GM19043 (cell line): ENCODE measurements around the gene EXOSC10.
"Not testable (repeated sequence)": the region's sequence is repeated elsewhere in the genome, so short reads cannot be mapped to it uniquely, and the experiment has no call there.

ENCODE experiments used
- ATAC-seq: cut with Tn5 transposase; IDR thresholded peaks from one replicate; pipeline ENCODE4 v1.9.1; 2021; ENCODE audit warnings: low read depth; ENCODE audit not compliant: unreplicated experiment

EXOSC10 gene

DNA sequence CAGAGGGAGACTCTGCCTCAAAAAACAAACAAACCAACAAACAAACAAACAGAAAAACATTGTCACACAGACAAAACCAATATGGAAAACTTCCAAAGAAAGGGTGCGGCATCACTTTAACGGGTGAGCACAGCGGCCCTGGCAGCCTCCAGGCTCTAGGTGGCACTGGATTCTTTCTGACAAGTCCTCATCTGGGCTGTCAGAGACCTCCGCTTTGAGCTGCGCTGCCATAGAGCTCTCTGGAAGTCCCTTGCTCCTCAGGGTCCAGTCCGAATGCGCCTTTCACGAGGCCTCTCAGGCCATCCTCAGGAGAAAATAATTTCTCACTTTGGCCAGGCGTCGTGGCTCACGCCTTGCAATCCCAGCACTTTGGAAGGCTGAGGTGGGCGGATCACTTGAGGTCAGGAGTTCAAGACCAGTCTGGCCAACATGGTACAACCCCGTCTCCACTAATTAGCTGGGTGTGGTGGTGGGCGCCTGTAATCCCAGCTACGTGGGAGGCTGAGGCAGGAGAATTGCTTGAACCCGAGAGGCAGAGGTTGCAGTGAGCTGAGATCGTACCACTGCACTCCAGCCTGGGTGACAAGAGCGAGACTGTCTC is 35.6 kb downstream of the EXOSC10 start:
- ATAC-seq: not testable (repeated sequence)

DNA sequence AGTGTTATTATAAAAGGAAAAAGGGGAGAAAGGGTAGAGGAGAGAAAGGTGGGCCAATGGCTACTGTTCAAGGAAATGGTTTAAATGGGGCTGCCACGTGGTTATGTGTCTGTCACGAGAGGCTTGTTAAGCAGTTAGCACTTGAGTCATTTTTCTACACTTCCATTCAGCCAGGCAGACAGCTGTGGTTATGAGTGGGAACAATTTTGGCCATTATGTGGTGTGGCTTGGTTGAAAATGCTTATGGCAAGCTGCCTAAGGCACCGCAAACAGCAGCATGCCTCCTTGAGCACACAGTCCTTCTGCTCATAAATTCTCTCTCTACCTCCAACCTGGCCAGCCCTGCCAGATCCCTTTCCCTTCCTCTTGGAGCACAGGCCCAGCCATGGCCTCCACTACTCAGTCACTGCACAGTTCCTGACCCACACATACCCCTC is 36.7 kb downstream of the EXOSC10 start:
- no peak for ATAC-seq

DNA sequence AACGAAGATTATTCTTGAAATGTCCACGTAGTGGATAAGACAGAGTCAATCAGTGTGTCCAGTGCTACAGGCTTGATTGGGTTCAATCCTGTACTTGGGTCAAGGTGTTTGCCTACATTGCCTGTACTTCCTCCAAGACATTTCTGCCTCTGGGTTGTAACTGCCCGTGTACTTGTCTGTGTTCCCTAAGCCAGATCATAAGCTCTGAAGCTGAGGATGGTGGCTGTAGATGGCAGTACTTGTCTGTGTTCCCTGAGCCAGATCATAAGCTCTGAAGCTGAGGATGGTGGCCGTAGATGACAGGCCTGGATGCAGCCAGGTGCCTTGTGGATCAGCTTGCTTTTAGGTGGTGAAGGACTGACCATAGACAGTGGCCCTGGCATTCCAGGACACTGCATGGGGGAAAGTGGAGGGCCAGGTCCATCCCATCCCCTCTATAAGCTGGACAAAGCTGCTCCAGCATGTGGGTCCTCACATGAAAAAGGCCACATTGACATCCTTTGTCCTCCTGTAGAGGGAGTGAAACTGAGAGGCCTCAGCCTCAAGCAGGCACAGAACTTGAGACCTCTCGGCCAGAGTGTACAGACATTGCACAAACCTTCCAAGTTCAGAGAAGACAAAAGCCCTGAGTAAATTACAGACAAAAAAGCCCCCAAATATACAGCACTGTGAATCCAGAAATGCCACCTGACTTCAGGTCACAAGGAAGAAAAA is 37.9 kb downstream of the EXOSC10 start:
- ATAC-seq: no peak

DNA sequence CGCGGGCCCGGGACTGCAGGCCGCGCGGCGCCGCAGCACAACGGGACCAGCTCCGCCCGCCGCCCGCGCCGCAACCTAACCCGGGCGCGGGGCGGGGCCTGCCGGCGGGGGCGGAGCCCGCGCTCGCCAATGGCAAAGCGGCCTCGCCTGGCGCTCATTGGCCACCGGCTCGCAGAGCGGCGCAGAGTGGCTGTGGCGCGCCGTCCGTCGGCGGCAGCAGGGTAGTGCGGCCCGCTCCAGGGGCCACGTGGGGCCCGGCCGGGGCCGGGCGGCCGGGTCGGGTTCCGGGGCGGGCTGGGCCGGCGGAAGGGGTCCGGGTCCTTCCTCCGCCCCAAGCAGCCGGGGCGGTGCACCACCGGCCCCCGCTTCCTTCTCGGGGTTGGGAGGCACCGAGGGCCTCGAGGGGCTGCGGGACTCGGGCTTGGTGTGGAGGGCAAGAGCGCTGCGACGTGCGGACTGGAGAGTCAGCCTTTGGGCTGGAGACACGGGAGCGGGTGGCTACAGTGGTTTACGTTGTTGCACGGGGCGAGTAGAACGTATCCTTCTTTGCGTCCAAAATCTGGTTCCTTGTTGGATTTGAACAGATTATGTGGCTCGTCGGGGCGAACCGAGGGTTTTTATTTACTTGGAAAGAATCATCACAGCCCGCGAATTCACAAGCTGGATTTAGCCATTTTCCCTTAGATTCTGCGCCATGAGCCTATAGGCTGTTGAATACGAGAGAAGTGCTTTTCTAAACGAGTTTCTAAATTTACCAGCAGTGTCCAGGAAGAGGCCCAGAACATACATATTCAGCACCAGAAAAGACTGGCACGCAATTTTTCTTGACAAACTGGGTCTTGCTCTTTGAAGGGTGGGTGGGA is 39.5 kb downstream of the EXOSC10 start, which contains the start of gene SRM:
Gene SRM, minus strand, starts transcription at position 51 of the 863 bp plus-strand sequence. CDS start 75 bp downstream, outside the sequence.
- peak; percentile 85 for ATAC-seq

DNA sequence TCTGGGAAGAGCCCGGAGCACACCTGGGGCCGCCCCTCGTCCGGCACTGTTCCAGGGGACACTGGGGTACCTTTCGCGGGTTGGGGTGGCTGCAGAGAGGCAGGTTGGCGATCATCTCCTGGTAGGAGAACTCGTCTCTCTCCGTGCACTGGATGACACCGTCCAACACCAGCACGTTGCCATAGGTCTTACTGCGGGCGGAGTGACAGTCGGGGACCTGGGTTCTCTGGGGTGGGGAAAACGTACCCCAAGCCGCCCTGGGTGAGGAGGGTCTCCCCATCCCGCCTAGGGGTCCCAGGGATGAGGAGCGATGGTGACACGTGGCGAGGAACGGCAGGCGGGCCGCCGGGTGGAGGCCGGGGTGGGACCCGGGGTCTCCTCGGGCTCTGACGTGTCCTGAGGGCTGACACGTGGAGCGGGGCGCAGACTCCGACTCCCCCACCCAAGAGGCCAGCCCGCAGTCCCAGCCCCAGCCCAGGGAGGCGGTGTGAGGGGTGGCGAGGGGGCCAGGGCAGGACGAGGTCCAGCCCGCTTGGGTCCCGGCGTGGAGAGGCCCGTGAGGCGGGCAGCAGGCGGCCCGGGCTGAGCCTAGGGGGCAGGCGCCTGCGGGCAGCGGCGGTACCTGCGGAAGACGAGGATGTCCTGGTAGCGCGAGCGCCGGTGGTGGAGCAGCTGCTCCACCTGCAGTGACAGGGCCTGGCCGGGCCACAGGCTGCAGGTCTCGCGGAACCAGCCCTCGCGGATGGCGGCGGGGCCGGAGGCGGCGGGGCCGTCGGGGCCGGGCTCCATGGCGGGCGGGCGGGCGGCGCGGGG is 40.3 kb downstream of the EXOSC10 start:
- peak; percentile 18 for ATAC-seq

DNA sequence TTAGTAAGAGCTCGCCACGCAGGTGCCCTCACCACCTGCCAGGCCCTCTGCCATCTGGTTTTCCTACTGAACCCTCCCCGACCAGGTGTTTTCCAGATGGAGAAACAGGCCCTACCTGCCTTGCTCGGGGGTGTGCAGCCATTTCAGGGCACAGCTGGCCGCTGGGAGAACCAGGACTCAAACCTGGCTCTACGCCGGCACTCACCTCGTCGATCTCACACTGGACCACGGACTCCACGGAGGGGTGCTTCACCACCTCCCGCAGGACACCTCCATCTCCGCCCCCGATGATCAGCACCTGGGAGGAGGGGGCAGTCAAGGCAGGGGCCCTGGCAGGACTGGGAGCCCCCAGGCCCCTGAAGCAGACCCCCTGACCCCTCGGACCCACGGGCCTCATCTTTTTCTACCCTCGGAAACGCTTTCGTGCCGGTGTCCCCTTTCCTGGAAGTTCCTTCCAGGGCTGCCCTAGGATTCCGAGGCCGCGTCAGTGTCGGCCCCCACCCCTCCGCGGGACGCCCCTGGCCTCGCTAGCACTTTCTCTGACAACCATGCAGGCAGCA is 41.0 kb downstream of the EXOSC10 start:
- no peak for ATAC-seq

DNA sequence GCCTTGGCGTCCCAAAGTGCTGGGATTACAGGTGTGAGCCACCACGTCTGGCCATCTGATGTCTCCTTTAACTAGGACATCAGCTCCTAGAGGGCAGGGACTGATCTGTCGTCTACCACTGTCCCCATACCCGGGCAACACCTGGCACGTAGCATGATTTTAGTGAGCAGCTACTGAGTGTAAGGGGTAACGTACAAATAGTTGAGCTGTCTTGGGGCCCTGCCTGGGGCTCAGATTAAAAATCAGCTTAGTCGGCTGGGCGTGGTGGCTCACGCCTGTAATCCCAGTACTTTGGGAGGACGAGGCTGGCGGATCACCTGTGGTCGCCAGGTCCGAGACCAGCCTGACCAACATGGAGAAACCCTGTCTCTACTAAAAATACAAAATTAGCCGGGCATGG is 41.6 kb downstream of the EXOSC10 start:
- no peak for ATAC-seq

DNA sequence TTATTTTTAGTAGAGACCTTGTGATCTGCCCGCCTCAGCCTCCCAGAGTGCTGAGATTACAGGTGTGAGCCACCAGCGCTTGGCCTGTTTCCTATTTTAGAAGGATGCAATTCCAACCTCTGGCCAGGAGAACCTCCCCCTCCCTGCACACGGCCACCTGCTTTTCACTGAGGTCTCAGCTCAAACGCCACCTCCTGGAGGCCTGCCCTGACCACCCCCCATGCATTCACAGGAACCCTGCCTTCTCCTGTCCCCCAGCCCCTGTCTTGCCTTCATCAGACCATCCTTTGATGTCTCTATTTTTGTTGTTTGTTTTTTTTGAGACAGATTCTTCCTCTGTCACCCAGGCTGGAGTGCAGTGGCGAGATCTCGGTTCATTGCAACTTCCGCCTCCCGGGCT is 42.2 kb downstream of the EXOSC10 start:
- ATAC-seq: no peak

DNA sequence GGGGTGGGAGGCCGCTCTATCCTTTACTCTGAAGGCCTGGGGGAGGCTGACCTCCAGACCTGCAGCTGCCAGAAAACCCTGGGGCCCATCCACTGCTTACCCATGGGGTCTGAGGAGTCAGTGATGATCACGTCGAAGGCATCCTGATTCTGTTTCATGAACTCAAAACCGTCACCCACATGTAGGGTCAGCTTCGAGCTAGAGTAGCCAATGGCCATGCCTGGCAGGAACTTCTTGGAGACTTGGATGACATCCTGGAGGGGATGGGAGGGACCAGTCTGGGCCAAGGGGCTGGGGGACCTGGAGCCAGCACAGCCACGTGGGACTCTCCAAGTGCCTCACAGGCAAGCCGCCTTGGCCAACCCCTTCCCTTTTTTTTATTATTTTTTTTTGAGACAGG is 43.2 kb downstream of the EXOSC10 start:
- ATAC-seq: no peak

DNA sequence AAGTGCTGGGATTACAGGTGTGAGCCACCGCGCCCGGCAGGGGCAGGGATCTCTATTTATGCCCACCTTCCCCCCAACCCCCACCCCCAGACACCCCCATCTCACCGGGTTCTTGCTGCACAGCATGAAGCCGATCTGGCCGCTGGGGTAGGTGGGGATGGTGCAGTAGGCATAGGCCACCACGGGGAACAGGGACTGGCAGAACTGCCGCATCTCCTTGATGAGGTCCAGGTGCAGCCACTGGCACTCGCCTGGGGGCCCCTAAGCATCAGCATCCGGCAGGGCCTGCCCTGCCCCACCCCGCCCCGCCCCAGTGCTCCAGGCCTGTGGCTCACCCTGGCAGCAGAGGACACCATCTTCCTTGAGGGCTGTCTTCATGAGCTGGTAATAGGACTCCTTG is 44.0 kb downstream of the EXOSC10 start:
- ATAC-seq: no peak

DNA sequence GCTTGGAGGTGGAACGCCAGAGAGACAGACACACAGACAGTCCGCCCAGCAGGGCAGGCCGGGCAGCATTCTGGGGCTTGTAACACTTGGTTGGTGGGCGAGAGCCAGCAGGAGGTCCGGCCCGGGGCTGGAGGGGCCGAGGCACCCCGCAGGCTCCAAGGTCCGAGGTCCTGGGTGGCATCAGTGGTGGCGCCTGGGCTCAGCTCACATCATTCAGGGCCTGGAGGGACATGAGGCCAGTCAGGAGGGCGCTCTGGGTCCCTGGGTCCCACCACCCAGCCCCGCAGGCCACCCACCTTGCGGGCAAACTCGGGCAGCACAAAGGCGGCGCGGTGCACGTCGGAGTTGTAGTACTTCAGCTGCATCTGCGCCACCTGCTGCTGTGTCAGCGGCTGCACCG is 45.0 kb downstream of the EXOSC10 start:
- no peak for ATAC-seq

DNA sequence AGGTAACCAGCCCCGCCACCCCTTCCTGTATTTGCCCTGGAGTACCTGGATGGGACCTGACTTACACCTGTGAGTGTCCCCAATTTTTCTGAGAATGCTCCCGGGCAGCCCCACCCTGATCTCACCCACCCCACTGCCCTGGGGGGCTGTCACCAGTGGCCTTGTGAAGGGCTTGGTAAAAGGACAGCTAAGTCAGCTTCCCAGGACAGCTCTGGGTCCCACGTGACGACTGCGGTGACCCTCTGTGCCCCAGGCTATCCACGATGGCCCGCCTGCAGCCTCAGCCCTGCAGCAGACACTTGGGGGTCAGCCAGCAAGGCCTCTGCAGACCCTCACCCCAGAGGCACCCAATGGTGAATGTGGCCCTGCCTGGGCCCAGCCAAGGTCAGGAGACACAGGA is 45.5 kb downstream of the EXOSC10 start:
- no peak for ATAC-seq

DNA sequence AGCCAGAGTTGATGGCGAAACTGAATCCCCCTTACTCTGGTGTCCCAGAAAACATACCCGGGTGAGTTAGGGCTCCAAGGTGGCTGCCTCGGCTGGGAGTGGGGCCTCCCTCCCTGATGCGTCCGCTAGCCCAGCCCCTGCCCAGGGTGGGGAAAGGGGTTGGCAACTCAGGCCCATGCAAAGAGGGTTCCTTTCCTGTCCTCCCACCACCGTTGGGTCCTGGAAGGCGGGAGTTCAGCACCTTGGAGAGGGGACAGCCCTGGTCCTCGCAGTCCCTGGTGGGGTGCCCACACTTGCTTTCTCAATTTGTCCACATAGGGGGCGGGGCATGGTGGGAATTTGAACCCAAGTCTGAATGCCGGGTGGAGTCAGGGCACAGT is 45.9 kb downstream of the EXOSC10 start:
- ATAC-seq: no peak

DNA sequence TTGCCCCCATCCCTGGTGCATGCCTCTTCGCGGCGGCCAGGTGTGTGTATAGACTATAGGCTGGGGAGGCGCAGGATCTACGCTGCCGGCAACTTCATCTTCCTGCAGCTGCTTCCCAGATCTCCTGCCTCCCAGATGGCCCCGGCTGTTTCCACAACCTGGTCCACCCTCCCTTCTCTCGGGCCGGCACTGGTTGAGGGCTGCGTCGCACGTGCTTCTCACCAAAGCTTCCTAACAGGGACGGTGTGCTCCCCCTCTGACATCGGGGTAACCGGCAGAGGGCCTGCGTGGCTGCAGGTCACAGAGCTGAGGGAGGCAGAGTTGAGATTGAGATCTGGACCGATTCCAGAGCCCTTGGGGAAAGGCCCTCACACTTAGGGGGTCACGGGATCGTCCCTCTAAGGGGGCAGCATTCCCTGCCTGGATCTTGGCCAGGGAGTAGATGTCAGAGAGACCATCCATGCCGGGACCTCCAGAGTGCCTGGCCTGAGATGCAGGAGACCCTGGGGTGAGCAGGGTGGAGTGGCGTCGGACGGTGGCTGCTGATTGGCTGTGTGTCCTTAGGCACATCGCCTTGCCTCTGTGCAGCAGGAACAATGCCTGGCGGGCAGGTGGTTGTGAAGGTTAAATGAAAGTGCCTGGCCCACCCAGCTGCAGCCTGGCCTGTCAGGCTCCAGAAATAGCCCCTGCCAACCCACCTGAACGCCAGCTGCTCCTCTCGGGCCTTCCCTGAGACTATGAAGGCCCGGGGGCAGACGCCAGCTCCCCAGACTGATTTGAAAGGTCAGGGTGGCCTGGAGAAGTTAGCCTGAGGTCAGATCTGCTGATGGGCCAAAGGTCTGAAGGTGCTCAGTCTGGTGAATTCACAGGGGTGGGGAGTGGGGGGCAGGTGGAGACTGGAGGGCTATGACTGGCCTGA is 46.6 kb downstream of the EXOSC10 start:
- no peak for ATAC-seq

DNA sequence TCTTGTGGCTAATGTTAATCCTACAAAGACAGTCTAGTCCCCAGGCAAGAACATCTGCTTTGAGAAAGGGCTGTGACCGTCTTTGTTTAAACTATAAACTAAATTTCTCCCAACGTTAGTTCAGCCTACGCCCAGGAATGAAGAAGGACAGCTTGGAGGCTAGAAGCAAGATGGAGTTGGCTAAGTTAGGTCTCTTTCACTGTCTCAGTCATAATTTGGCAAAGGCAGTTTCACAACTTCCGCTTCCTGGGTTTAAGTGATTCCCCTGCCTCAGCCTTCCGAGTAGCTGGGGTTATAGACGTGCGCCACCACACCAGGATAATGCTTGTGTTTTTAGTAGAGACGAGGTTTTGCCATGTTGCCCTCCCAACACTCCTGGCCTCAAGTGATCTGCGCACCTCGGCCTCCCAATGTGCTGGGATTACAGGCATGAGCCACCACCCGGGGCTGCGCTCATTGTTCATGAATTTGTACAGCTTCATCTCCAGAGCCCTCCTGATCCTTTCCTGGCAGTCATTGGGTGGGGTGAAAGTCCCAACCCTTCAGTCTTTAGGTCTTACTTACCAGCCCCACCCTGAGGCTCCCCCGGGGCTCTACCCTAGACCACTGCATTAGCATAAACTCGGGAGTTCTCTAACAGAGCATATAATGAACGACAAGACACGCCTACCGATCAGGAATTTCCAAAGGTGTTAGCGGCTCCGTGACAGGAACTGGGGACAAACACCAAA is 47.7 kb downstream of the EXOSC10 start:
- ATAC-seq: no peak

DNA sequence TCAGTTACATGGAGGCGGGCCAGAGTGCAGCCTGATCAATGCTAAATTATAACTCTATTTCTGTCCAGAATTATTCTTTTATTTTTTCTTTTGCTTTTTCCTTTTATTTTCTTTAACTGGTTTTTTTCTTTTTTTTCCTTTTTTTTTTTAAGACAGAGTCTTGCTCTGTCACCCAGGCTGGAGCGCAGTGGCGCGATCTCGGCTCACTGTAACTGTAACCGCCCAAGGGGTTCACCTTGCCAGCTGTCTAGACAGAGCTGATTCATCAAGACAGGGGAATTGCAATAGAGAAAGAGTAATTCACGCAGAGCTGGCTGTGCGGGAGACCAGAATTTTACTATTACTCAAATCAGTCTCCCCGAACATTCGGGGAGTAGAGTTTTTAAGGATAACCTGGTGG is 48.5 kb downstream of the EXOSC10 start:
- not testable (repeated sequence) for ATAC-seq

DNA sequence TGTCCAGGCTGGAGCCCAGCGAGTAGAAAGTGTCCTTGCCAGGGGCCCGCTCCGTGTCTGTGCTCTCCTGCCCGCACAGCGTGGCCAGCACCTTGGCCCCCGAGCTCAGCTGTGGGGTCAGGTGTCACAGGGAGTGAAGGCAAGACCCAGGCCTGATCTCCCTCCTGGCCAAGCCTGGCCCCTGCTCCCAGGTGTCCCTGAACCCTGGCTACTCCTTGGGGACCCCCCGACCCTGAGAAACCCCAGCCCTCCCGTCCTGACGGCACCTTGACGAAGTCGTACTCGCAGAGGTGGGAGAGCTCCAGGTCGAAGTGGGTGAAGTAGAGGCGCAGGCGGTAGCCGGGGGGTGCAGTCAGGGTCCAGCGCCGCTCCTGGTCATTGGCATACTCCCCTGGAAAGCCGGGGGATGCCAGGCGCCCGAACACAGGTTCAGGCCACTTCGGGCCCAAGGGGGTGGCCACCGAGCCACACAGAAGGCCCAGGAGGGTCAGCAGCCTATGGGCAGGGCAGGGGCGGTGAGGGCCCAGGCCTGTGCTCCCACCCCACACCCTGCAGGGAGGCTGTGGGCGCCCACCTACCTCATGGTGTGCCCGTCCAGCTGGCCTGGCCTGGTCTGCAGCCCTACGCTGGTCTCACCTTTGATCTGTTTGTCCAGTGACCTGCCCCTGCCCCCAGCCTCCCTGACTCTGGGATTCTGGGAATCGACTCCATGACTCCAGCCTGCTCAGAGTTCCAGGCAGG is 52.9 kb downstream of the EXOSC10 start, which contains the start of gene MASP2:
Gene MASP2, minus strand, starts transcription at position 615 of the 741 bp plus-strand sequence. Its CDS starts 32 bp downstream, at position 583.
- no peak for ATAC-seq

DNA sequence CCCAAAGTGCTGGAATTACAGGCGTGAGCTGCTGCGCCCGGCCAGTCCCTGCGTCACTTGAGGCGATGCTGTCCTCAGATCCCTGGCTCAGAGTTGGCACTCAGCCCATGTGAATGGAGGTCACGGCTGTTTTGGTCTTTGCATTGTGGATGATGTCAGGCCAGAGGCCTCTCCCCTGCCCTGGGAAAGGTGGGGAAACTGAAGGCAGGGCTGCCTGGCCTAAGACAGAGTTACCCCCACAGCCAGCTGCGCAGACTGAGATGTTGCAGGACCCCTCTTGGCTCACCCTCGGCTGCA is 53.5 kb downstream of the EXOSC10 start:
- no peak for ATAC-seq
